ENCODE data around the gene PTPRH. TPM values are rescaled to one million over a fixed set of nuclear protein-coding genes. Genes with fewer than 3 reads are reported as not detected.
"Not testable (repeated sequence)": the region's sequence is repeated elsewhere in the genome, so short reads cannot be mapped to it uniquely, and the experiment has no call there.

Gene PTPRH
- total RNA-seq, 4 donors from 2014 or later = 0.39 to 0.56 (median 0.48) TPM

GRCh38 chr19:55212447-55212846 is 3.1 kb upstream of the PTPRH start:
- H3K27me3 ChIP-seq = peaks cover 0 to 12% (median 10%) of the 10 kb centered on the region in 3 donors
- H3K9me3 ChIP-seq = no peaks in the 10 kb centered on the region
- no peak for TF ChIP-seq POLR2A (IDR thresholded peaks at IDR 0.05)
- no peak for TF ChIP-seq CTCF (IDR thresholded peaks at IDR 0.05 in 4 of 5, conservative IDR thresholded peaks at IDR 0.05 in 1 of 5)
- in situ Hi-C loops (cut with MboI; ENCODE audit: low sequenced_read_pairs in 4 of 4) = no loop called here
- H3K27ac ChIP-seq = no peak overlapping the region
- no peaks in the 10 kb centered on the region for H3K36me3 ChIP-seq
- intact Hi-C loops (cut with DNase I; ENCODE audit: low total_unique reads) = no loop called here
- DNase-seq (no peak), ATAC-seq (no peak)
- no peaks in the 10 kb centered on the region for H3K4me1 ChIP-seq
- H3K4me3 ChIP-seq = no peak overlapping the region

- peaks cover 10 to 24% (median 19%) of the 10 kb centered on the region in 3 donors for H3K27me3 ChIP-seq
- intact Hi-C loops (cut with DNase I; ENCODE audit: low total_unique reads) = no loop called here
- ATAC-seq = no peak
Observed at GRCh38 chr19:55209693-55210472, 582 bp upstream of the PTPRH start.

GRCh38 chr19:55206664-55207500 is 2.4 kb downstream of the PTPRH start:
- peak in 1 of 2 donors; percentile 17 for DNase-seq
- in situ Hi-C loops (cut with MboI; ENCODE audit: low sequenced_read_pairs in 4 of 4) = no loop called here
- intact Hi-C loops (cut with DNase I; ENCODE audit: low total_unique reads) = no loop called here
- no peaks in the 10 kb centered on the region for H3K9me3 ChIP-seq
- peaks cover 10 to 21% (median 18%) of the 10 kb centered on the region in 3 donors for H3K27me3 ChIP-seq
- no peaks in the 10 kb centered on the region for H3K4me1 ChIP-seq
- H3K27ac ChIP-seq = no peak overlapping the region
- no peaks in the 10 kb centered on the region for H3K36me3 ChIP-seq
- ATAC-seq = no peak
- no peak overlapping the region for H3K4me3 ChIP-seq
- TF ChIP-seq CTCF (IDR thresholded peaks at IDR 0.05 in 4 of 5, conservative IDR thresholded peaks at IDR 0.05 in 1 of 5) (no peak), POLR2A (IDR thresholded peaks at IDR 0.05) (no peak)

More at GRCh38 chr19:55209693-55210472, 582 bp upstream of the PTPRH start:
- Histone ChIP-seq H3K27ac (no peak overlapping the region), H3K36me3 (no peaks in the 10 kb centered on the region), H3K4me1 (no peaks in the 10 kb centered on the region), H3K9me3 (no peaks in the 10 kb centered on the region), H3K4me3 (no peak overlapping the region)
- TF ChIP-seq POLR2A (IDR thresholded peaks at IDR 0.05) = no peak
- no peak for TF ChIP-seq CTCF (IDR thresholded peaks at IDR 0.05 in 4 of 5, conservative IDR thresholded peaks at IDR 0.05 in 1 of 5)
- DNase-seq = no peak
- in situ Hi-C loops (cut with MboI; ENCODE audit: low sequenced_read_pairs in 4 of 4) = no loop called here

- H3K4me3 ChIP-seq; in situ Hi-C loops (cut with MboI; ENCODE audit: low sequenced_read_pairs in 4 of 4); intact Hi-C loops (cut with DNase I; ENCODE audit: low total_unique reads); DNase-seq; H3K9me3 ChIP-seq; H3K27ac ChIP-seq; ATAC-seq; H3K4me1 ChIP-seq; H3K36me3 ChIP-seq: not testable (repeated sequence)
- peaks cover 8 to 16% (median 16%) of the 10 kb centered on the region in 3 donors for H3K27me3 ChIP-seq
Observed at GRCh38 chr19:55202199-55202598, 7.1 kb downstream of the PTPRH start.

- DNase-seq = no peak
- H3K27me3 ChIP-seq = peaks cover 0 to 6% (median 0%) of the 10 kb centered on the region in 3 donors
- H3K4me3 ChIP-seq = no peak overlapping the region
- H3K9me3 ChIP-seq = no peaks in the 10 kb centered on the region
- H3K4me1 ChIP-seq = no peaks in the 10 kb centered on the region
- TF ChIP-seq CTCF (IDR thresholded peaks at IDR 0.05 in 4 of 5, conservative IDR thresholded peaks at IDR 0.05 in 1 of 5) = no peak
- no peak for TF ChIP-seq POLR2A (IDR thresholded peaks at IDR 0.05)
- no peak overlapping the region for H3K27ac ChIP-seq
- intact Hi-C loops (cut with DNase I; ENCODE audit: low total_unique reads) (no loop called here), in situ Hi-C loops (cut with MboI; ENCODE audit: low sequenced_read_pairs in 4 of 4) (no loop called here)
- H3K36me3 ChIP-seq = no peaks in the 10 kb centered on the region
- ATAC-seq = no peak
Observed at GRCh38 chr19:55199620-55200204, 9.6 kb downstream of the PTPRH start.

Measured in gastrocnemius medialis (tissue), 4 donors.